Calu3 (cell line): ENCODE data around the gene KCNH2. TPM values are rescaled to one million over a fixed set of nuclear protein-coding genes. Genes with fewer than 3 reads are reported as not detected.

ENCODE experiments used
- BruUV-seq: library from RNA; stranded (reverse); fragments of 400-500 nt; replicated peaks from 2 replicates; lab custom pipeline; 2021; lab: Mats Ljungman, UMichigan
- CTCF ChIA-PET: fragments of 300-600 bp; sonication (Branson Sonifier 250); formaldehyde crosslinking; loops from one replicate; lab custom pipeline; 2022; ENCODE audit warnings: antibody characterized with exemption; lab: Charles Lee
- DNase-seq: peaks from one replicate; pipeline ENCODE4 v3.0.0; 2022
- H3K27ac Mint-ChIP-seq: one replicate; pipeline ENCODE4 v1.8.0; 2022; ENCODE audit warnings: mixed read lengths; ENCODE audit not compliant: unreplicated experiment
- H3K27me3 Mint-ChIP-seq: one replicate; pipeline ENCODE4 v1.8.0; 2022; ENCODE audit warnings: mixed read lengths; ENCODE audit not compliant: unreplicated experiment
- H3K36me3 Mint-ChIP-seq: one replicate; pipeline ENCODE4 v1.8.0; 2022; ENCODE audit warnings: mild to moderate bottlenecking, moderate library complexity, mixed read lengths; ENCODE audit not compliant: insufficient read depth, unreplicated experiment
- H3K4me1 Mint-ChIP-seq: one replicate; pipeline ENCODE4 v1.8.0; 2022; ENCODE audit warnings: mild to moderate bottlenecking, low read depth, mixed read lengths; ENCODE audit not compliant: unreplicated experiment
- H3K4me3 Mint-ChIP-seq: one replicate; pipeline ENCODE4 v1.8.0; 2022; ENCODE audit warnings: mild to moderate bottlenecking, low read depth, moderate library complexity, mixed read lengths; ENCODE audit not compliant: unreplicated experiment
- H3K9me3 Mint-ChIP-seq: one replicate; pipeline ENCODE4 v1.8.0; 2022; ENCODE audit warnings: low read depth, mixed read lengths; ENCODE audit not compliant: unreplicated experiment
- CTCF ChIP-seq: fragments of 200-600 bp; IDR thresholded peaks from one replicate; pipeline ENCODE4 v1.8.0; 2022; ENCODE audit warnings: antibody characterized with exemption; ENCODE audit not compliant: unreplicated experiment
- intact Hi-C: fragments of 100-400 bp; cut with micrococcal nuclease; formaldehyde crosslinking; loops from one replicate; pipeline ENCODE4 v1.10.0; 2022; ENCODE audit not compliant: unreplicated experiment
- total RNA-seq: library from RNA; stranded (reverse); gene quantifications from 2 replicates; pipeline ENCODE4 v1.2.3, GENCODE V29; 2022

The KCNH2 gene
- total RNA-seq, 1 experiment from 2014 or later, result 0.45 TPM

GRCh38 chr7:151003572-151003971 lies 25.5 kb upstream of the KCNH2 start:
- BruUV-seq, result no TSS peak
- peaks cover 9% of the 10 kb centered on the region for H3K4me1 Mint-ChIP-seq
- DNase-seq, result peak; percentile 60
- H3K9me3 Mint-ChIP-seq, result no peaks in the 10 kb centered on the region
- CTCF ChIA-PET, result interaction anchor here (1.4 kb wide), 1 partner anchor 11 kb away, joined by 3 read pairs; no protein-coding TSS in a partner anchor
- H3K27ac Mint-ChIP-seq, result peak overlapping the region; percentile 47
- H3K36me3 Mint-ChIP-seq, result no peaks in the 10 kb centered on the region
- H3K27me3 Mint-ChIP-seq, result peaks cover 19% of the 10 kb centered on the region
- intact Hi-C loops, result loop anchor here (10.0 kb wide), 1 partner anchor 229 kb away; no protein-coding TSS in a partner anchor
- H3K4me3 Mint-ChIP-seq, result peak overlapping the region; percentile 39
- TF ChIP-seq CTCF, result no peak

GRCh38 chr7:151001546-151001945 lies 23.4 kb upstream of the KCNH2 start:
- CTCF ChIA-PET, result no interaction called here
- peaks cover 24% of the 10 kb centered on the region for H3K27me3 Mint-ChIP-seq
- H3K9me3 Mint-ChIP-seq, result no peaks in the 10 kb centered on the region
- intact Hi-C loops, result loop anchor here (10.0 kb wide), 1 partner anchor 227 kb away; no protein-coding TSS in a partner anchor
- H3K4me3 Mint-ChIP-seq, result no peak overlapping the region
- no peak for DNase-seq
- H3K4me1 Mint-ChIP-seq, result peaks cover 9% of the 10 kb centered on the region
- no peak overlapping the region for H3K27ac Mint-ChIP-seq
- no peak for TF ChIP-seq CTCF
- no peaks in the 10 kb centered on the region for H3K36me3 Mint-ChIP-seq
- BruUV-seq, result no TSS peak

DNA sequence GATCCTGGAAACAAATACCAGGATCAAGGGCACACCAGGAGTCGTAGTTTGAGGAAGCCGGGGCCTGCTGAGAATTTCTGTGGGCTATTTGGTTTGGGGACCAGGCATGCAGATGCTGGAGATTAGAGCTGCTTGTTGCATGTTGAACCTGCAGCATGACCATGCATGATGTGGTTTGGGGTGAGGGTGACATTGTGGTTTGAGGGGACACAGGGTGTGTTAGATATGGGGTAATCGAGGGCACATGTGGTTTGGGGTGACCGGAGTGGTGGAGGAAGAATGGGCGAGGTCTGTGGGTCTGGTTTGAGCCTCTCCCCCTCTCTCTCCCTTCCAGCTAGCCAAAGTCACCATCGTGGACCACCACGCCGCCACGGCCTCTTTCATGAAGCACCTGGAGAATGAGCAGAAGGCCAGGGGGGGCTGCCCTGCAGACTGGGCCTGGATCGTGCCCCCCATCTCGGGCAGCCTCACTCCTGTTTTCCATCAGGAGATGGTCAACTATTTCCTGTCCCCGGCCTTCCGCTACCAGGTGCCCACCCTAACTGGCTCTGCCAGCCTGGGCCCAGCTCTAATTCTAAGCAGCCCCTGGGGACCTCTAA lies 22.9 kb upstream of the KCNH2 start:
- CTCF ChIA-PET, result no interaction called here

DNA sequence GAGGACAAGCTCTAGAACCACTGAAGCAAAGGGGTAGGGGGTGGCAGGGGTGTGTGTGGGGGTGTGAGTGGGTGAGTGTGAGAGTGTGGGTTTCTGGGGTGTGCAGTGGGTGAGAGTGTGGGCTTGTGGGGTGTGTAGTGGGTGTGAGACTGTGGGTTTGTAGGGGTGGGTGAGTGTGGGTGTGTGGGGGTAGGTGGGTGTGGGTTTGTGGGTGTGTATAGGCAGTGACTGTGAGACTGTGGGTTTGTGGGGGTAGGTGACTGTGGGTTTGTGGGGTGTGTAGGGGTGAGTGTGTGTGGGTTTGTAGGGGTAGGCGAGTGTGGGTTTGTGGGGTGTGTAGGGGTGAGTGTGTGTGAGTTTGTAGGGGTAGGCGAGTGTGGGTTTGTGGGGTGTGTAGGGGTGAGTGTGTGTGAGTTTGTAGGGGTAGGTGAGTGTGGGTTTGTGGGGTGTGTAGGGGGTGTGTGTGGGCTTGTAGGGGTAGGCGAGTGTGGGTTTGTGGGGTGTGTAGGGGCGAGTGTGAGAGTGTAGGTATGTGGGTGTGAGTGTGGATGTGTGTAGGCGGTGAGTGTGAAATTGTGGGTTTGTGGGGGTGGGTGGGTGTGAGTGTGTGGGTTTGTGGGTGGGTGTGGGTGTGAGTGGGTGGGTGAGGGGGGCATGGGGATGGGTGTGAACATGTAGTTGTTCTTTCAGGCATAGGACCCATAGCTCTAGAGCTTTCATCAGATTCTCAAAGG lies 21.5 kb upstream of the KCNH2 start:
- Mint-ChIP-seq H3K27ac (no peak overlapping the region), H3K4me1 (peaks cover 9% of the 10 kb centered on the region), H3K27me3 (peaks cover 24% of the 10 kb centered on the region), H3K36me3 (no peaks in the 10 kb centered on the region), H3K4me3 (no peak overlapping the region), H3K9me3 (no peaks in the 10 kb centered on the region)
- BruUV-seq, result no TSS peak
- TF ChIP-seq CTCF, result no peak
- intact Hi-C loops, result loop anchor here (10.0 kb wide), 1 partner anchor 225 kb away; no protein-coding TSS in a partner anchor
- no peak for DNase-seq
- CTCF ChIA-PET, result interaction anchor here (0.6 to 0.7 kb wide), 2 partner anchors 13 to 220 kb away, joined by 3 to 4 read pairs; no protein-coding TSS in a partner anchor

More for the DNA sequence above, 22.9 kb upstream of the KCNH2 start:
- intact Hi-C loops, result loop anchor here (10.0 kb wide), 1 partner anchor 226 kb away; no protein-coding TSS in a partner anchor
- Mint-ChIP-seq H3K36me3 (no peaks in the 10 kb centered on the region), H3K4me3 (no peak overlapping the region), H3K27me3 (peaks cover 24% of the 10 kb centered on the region), H3K27ac (no peak overlapping the region), H3K9me3 (no peaks in the 10 kb centered on the region), H3K4me1 (peaks cover 9% of the 10 kb centered on the region)
- no peak for DNase-seq
- TF ChIP-seq CTCF, result no peak
- no TSS peak for BruUV-seq
